GM23248 (cell line): ENCODE data around the gene HDAC9.

Source experiments
- EZH2 ChIP-seq: fragments of 200-600 bp; sonication (generic); IDR thresholded peaks from 2 replicates; pipeline ENCODE4 v1.6.1; 2018; ENCODE audit warnings: antibody characterized with exemption, mild to moderate bottlenecking; ENCODE audit not compliant: insufficient read depth, poor library complexity, severe bottlenecking
- EZH2phosphoT487 ChIP-seq: fragments of 200-600 bp; sonication (generic); IDR thresholded peaks from 2 replicates; pipeline ENCODE4 v1.6.1; 2018; ENCODE audit warnings: antibody characterized with exemption, moderate library complexity, mild to moderate bottlenecking, low read depth; ENCODE audit not compliant: insufficient read depth

DNA sequence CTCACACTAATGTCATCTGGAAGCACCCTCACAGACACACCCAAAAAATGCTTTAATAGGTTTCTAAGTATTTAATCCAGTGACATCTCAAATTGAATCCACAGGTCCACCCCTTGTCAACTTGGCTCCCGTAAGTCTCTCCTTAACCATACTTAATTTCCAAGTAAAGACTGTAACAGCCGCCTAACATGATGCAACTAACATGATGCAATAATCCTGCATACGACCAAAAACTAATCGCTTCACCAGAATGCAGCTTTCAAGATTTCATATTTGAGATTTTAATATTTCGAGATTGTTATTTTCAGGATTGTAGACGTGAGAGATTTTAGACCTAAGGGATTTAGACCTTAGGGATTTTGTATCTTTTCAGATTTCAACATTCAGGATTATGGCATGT, 3.7 kb upstream of the HDAC9 start:
- TF ChIP-seq EZH2 (no peak), EZH2phosphoT487 (no peak)
